ENCODE measurements around the gene TLN1.
A peak's percentile ranks its signal among the peaks of the same experiment; 100 is the strongest.

Gene TLN1

GRCh38 chr9:35657546-35658136, 74.4 kb downstream of the TLN1 start, which contains the start of gene RMRP (continued):
- peak; percentile 98 for TF ChIP-seq SCRT1 (tag by site-specific recombination; IDR thresholded peaks at IDR 0.05; ENCODE audit: borderline replicate concordance)
- TF ChIP-seq ZNF768 (tag by site-specific recombination; IDR thresholded peaks at IDR 0.05), result no peak
- no peak for TF ChIP-seq ZNF830 (tag by site-specific recombination; IDR thresholded peaks at IDR 0.05; ENCODE audit: low read depth)
- TF ChIP-seq ZBTB6 (tag by site-specific recombination; IDR thresholded peaks at IDR 0.05), result peak; percentile 52; the same call in 1 of the 2 replicates
- no peak for TF ChIP-seq ZNF223 (tag by site-specific recombination; IDR thresholded peaks at IDR 0.05)
- TF ChIP-seq ZNF140 (tag by site-specific recombination; IDR thresholded peaks at IDR 0.05), result no peak
- peak; percentile 83 for TF ChIP-seq ZBTB8A (tag by site-specific recombination; IDR thresholded peaks at IDR 0.05)
- TF ChIP-seq ZBTB44 (tag by site-specific recombination; IDR thresholded peaks at IDR 0.05), result no peak
- no peak for TF ChIP-seq ZNF138 (tag by site-specific recombination; IDR thresholded peaks at IDR 0.05; ENCODE audit: borderline replicate concordance)
- TF ChIP-seq KLF10 (tag by site-specific recombination; IDR thresholded peaks at IDR 0.05), result no peak; the same call in 1 of the 2 replicates
- TF ChIP-seq ZNF704 (tag by site-specific recombination; IDR thresholded peaks at IDR 0.05), result no peak
- no peak for TF ChIP-seq SETDB1 (IDR thresholded peaks at IDR 0.05; ENCODE audit: insufficient read length, low read length)
- peak; percentile 51 for TF ChIP-seq WT1 (tag by site-specific recombination; IDR thresholded peaks at IDR 0.05)

GRCh38 chr9:35656831-35657545, 75.0 kb downstream of the TLN1 start:
- peak overlapping the region; percentile 40 for H3K4me3 ChIP-seq (ENCODE audit: low read depth, low read length)
- ChIA-PET POLR2A (interaction anchor here (0.7 to 4.3 kb wide), 12 partner anchors 10 to 554 kb away, joined by 3 to 41 read pairs (median 7); partner anchors contain the start of genes ATOSB, CREB3, GBA2 and RGP1), CTCF (interaction anchor here (0.7 to 14.5 kb wide), 11 partner anchors 11 to 578 kb away, joined by 3 to 157 read pairs (median 9); partner anchors contain the start of genes TLN1 and TPM2)
- H3K27ac ChIP-seq (ENCODE audit: extremely low read depth, low read depth, low read length), result peak overlapping the region; percentile 93
- TF ChIP-seq ZNF341 (tag by site-specific recombination; IDR thresholded peaks at IDR 0.05; ENCODE audit: low read depth) (peak; percentile 90), ZNF223 (tag by site-specific recombination; IDR thresholded peaks at IDR 0.05) (no peak)
- peaks cover 8% of the 10 kb centered on the region; the same call in 1 of the 2 replicates for H3K4me1 ChIP-seq (ENCODE audit: control insufficient read depth, insufficient read depth, low read length)
- peaks cover 5 to 19% of the 10 kb centered on the region in 2 experiments for H3K36me3 ChIP-seq (ENCODE audit: control insufficient read depth in 2 of 2, insufficient read depth in 1 of 2, low read length in 2 of 2)
- no peaks in the 10 kb centered on the region for H3K9me3 ChIP-seq (ENCODE audit: control insufficient read depth, insufficient read depth, low read depth, low read length)

GRCh38 chr9:35656348-35656747, 75.6 kb downstream of the TLN1 start:
- no peak overlapping the region for H3K27ac ChIP-seq (ENCODE audit: extremely low read depth, low read depth, low read length)
- POLR2A ChIA-PET, result interaction anchor here (0.7 to 4.3 kb wide), 5 partner anchors 9 to 101 kb away, joined by 4 to 41 read pairs (median 7); partner anchors contain the start of genes CREB3 and TLN1
- CTCF ChIA-PET, result interaction anchor here (1.1 to 14.5 kb wide), 8 partner anchors 9 to 226 kb away, joined by 4 to 157 read pairs (median 12); partner anchors contain the start of genes ARHGEF39, TLN1 and TPM2

More at GRCh38 chr9:35656348-35656747, 75.6 kb downstream of the TLN1 start:
- Histone ChIP-seq H3K4me3 (ENCODE audit: low read depth, low read length) (no peak overlapping the region), H3K4me1 (ENCODE audit: control insufficient read depth, insufficient read depth, low read length) (peaks cover 8% of the 10 kb centered on the region; the same call in 1 of the 2 replicates), H3K9me3 (ENCODE audit: control insufficient read depth, insufficient read depth, low read depth, low read length) (no peaks in the 10 kb centered on the region), H3K36me3 (ENCODE audit: control insufficient read depth in 2 of 2, insufficient read depth in 1 of 2, low read length in 2 of 2) (peaks cover 1 to 14% of the 10 kb centered on the region in 2 experiments; a peak in 2 of 3 replicates)
- TF ChIP-seq ZFP69B (tag by site-specific recombination; IDR thresholded peaks at IDR 0.05) (no peak), ZNF645 (tag by site-specific recombination; IDR thresholded peaks at IDR 0.05) (no peak), ZBTB26 (tag by site-specific recombination; optimal IDR thresholded peaks at IDR 0.05) (no peak), ZNF350 (tag by site-specific recombination; IDR thresholded peaks at IDR 0.05) (no peak), ZNF548 (tag by site-specific recombination; IDR thresholded peaks at IDR 0.05) (no peak), ZNF555 (tag by site-specific recombination; conservative IDR thresholded peaks at IDR 0.05) (no peak)
